ENCODE data around the gene SQSTM1. TPM values are rescaled to one million over a fixed set of nuclear protein-coding genes. Genes with fewer than 3 reads are reported as not detected.
A peak's percentile ranks its signal among the peaks of the same experiment; 100 is the strongest.

Gene SQSTM1
- total and polyA plus RNA-seq, 2 donors (not counting 1 experiment from before 2014, with no cell fraction given) = 72.2 to 400 TPM

GRCh38 chr5:179860301-179860700 lies 39.6 kb downstream of the SQSTM1 start:
- H3K79me2 ChIP-seq (ENCODE audit: control insufficient read depth, insufficient read depth, low read length) = peaks cover 24% of the 10 kb centered on the region
- no peak for ATAC-seq (ENCODE audit: low read depth)
- no peak overlapping the region for H3K4me3 ChIP-seq (ENCODE audit: control extremely low read depth in 1 of 5, extremely low read depth in 1 of 5, insufficient read depth in 1 of 5, low read depth in 2 of 5, low read length in 4 of 5)
- POLR2A ChIA-PET = no interaction called here
- TF ChIP-seq EZH2 (IDR thresholded peaks at IDR 0.05; ENCODE audit: borderline replicate concordance, insufficient read depth, low read depth, low read length, poor library complexity, severe bottlenecking) (no peak), CTCF (IDR thresholded peaks at IDR 0.05) (no peak)
- DNase-seq = no peak
- H3K27ac Mint-ChIP-seq = peak overlapping the region; percentile 15
- no peaks in the 10 kb centered on the region for H3K9me3 Mint-ChIP-seq (ENCODE audit: insufficient read depth)
- H3K9ac ChIP-seq (ENCODE audit: low read length) = no peak overlapping the region
- H2AFZ ChIP-seq (ENCODE audit: insufficient read depth, low read depth, low read length, poor library complexity, severe bottlenecking) = no peak overlapping the region
- CTCF ChIA-PET = interaction anchor here (1.4 kb wide), 1 partner anchor 97 kb away, joined by 3 read pairs; no protein-coding TSS in a partner anchor
- peak overlapping the region; percentile 70 for H3K4me3 Mint-ChIP-seq
- no peak overlapping the region for H3K4me2 ChIP-seq (replicated peaks; ENCODE audit: low read depth, low read length, poor library complexity, severe bottlenecking)
- no peaks in the 10 kb centered on the region for H3K27me3 Mint-ChIP-seq
- H3K27me3 ChIP-seq (replicated peaks in 1 of 4; ENCODE audit: control extremely low read depth in 1 of 4, control insufficient read depth in 3 of 4, insufficient read depth in 4 of 4, low read length in 3 of 4) = no peaks in the 10 kb centered on the region
- intact Hi-C loops (cut with micrococcal nuclease) = no loop called here
- H3K36me3 ChIP-seq (replicated peaks in 1 of 2; ENCODE audit: control extremely low read depth in 1 of 2, control insufficient read depth in 1 of 2, extremely low read depth in 1 of 2, insufficient read depth in 2 of 2, low read length in 1 of 2) = peaks cover 0 to 25% of the 10 kb centered on the region in 2 experiments
- no peak overlapping the region for H3K27ac ChIP-seq (ENCODE audit: low read length in 2 of 2)
- peaks cover 27% of the 10 kb centered on the region for H3K4me1 Mint-ChIP-seq
- H3K4me1 ChIP-seq (ENCODE audit: control insufficient read depth in 2 of 2, insufficient read depth in 2 of 2, low read length in 2 of 2) = peaks cover 5 to 15% of the 10 kb centered on the region in 2 donors
- 93% methylated on average over 8 of the region's 11 CpGs for WGBS (ENCODE audit: insufficient coverage)
- H3K9me3 ChIP-seq (ENCODE audit: control extremely low read depth in 1 of 3, control insufficient read depth in 2 of 3, insufficient read depth in 1 of 3, low read length in 2 of 3) = peaks cover 0 to 5% (median 0%) of the 10 kb centered on the region in 3 donors
- peaks cover 15% of the 10 kb centered on the region for H4K20me1 ChIP-seq (ENCODE audit: control insufficient read depth, insufficient read depth, low read length, poor library complexity, severe bottlenecking)

GRCh38 chr5:179862296-179862695 lies 41.6 kb downstream of the SQSTM1 start:
- H3K36me3 ChIP-seq (replicated peaks in 1 of 2; ENCODE audit: control extremely low read depth in 1 of 2, control insufficient read depth in 1 of 2, extremely low read depth in 1 of 2, insufficient read depth in 2 of 2, low read length in 1 of 2) = peaks cover 0 to 33% of the 10 kb centered on the region in 2 experiments
- H3K4me3 ChIP-seq (ENCODE audit: control extremely low read depth in 1 of 5, extremely low read depth in 1 of 5, insufficient read depth in 1 of 5, low read depth in 2 of 5, low read length in 4 of 5) = no peak overlapping the region
- H4K20me1 ChIP-seq (ENCODE audit: control insufficient read depth, insufficient read depth, low read length, poor library complexity, severe bottlenecking) = peaks cover 4% of the 10 kb centered on the region
- H3K79me2 ChIP-seq (ENCODE audit: control insufficient read depth, insufficient read depth, low read length) = peaks cover 5% of the 10 kb centered on the region
- POLR2A ChIA-PET = no interaction called here
- Mint-ChIP-seq H3K4me3 (no peak overlapping the region), H3K27ac (no peak overlapping the region), H3K4me1 (peaks cover 25% of the 10 kb centered on the region), H3K9me3 (ENCODE audit: insufficient read depth) (no peaks in the 10 kb centered on the region), H3K27me3 (no peaks in the 10 kb centered on the region)
- H2AFZ ChIP-seq (ENCODE audit: insufficient read depth, low read depth, low read length, poor library complexity, severe bottlenecking) = no peak overlapping the region
- no peak overlapping the region for H3K4me2 ChIP-seq (replicated peaks; ENCODE audit: low read depth, low read length, poor library complexity, severe bottlenecking)
- peaks cover 0 to 5% (median 0%) of the 10 kb centered on the region in 3 donors for H3K9me3 ChIP-seq (ENCODE audit: control extremely low read depth in 1 of 3, control insufficient read depth in 2 of 3, insufficient read depth in 1 of 3, low read length in 2 of 3)
- 94% methylated on average over 2 of the region's 2 CpGs for WGBS (ENCODE audit: insufficient coverage)
- intact Hi-C loops (cut with micrococcal nuclease) = no loop called here
- ATAC-seq (ENCODE audit: low read depth) (no peak), DNase-seq (no peak)
- no peak for TF ChIP-seq CTCF (IDR thresholded peaks at IDR 0.05)
- TF ChIP-seq EZH2 (IDR thresholded peaks at IDR 0.05; ENCODE audit: borderline replicate concordance, insufficient read depth, low read depth, low read length, poor library complexity, severe bottlenecking) = no peak
- no peak overlapping the region for H3K27ac ChIP-seq (ENCODE audit: low read length in 2 of 2)
- H3K4me1 ChIP-seq (ENCODE audit: control insufficient read depth in 2 of 2, insufficient read depth in 2 of 2, low read length in 2 of 2) = peaks cover 4 to 11% of the 10 kb centered on the region in 2 donors
- no peaks in the 10 kb centered on the region for H3K27me3 ChIP-seq (replicated peaks in 1 of 4; ENCODE audit: control extremely low read depth in 1 of 4, control insufficient read depth in 3 of 4, insufficient read depth in 4 of 4, low read length in 3 of 4)
- H3K9ac ChIP-seq (ENCODE audit: low read length) = no peak overlapping the region
- CTCF ChIA-PET = interaction anchor here (1.0 kb wide), 1 partner anchor 9 kb away, joined by 3 read pairs; no protein-coding TSS in a partner anchor

Measured in B cell (primary cell).